GM19023 (cell line): ENCODE measurements around the gene SHISA6.

Experiments
- ATAC-seq: cut with Tn5 transposase; IDR thresholded peaks from one replicate; pipeline ENCODE4 v1.9.1; 2021; ENCODE audit warnings: mild to moderate bottlenecking, moderate library complexity; ENCODE audit not compliant: unreplicated experiment

SHISA6 gene

GRCh38 chr17:11240841-11241610 lies at the start of gene SHISA6:
SHISA6 (plus strand) TSS chr17:11241213.
- ATAC-seq: no peak

GRCh38 chr17:11195801-11196200 lies 45.2 kb upstream of the SHISA6 start:
- ATAC-seq: no peak

GRCh38 chr17:11204991-11205390 lies 36.0 kb upstream of the SHISA6 start:
- ATAC-seq: no peak

GRCh38 chr17:11205659-11206058 lies 35.4 kb upstream of the SHISA6 start:
- ATAC-seq: no peak

- no peak for ATAC-seq
Measured at GRCh38 chr17:11209906-11210305, 31.1 kb upstream of the SHISA6 start.

GRCh38 chr17:11212792-11213191 lies 28.2 kb upstream of the SHISA6 start:
- no peak for ATAC-seq

GRCh38 chr17:11216976-11217375 lies 24.0 kb upstream of the SHISA6 start:
- no peak for ATAC-seq

- ATAC-seq: no peak
Measured at GRCh38 chr17:11221196-11221595, 19.8 kb upstream of the SHISA6 start.

- ATAC-seq: no peak
Measured at GRCh38 chr17:11221721-11222120, 19.3 kb upstream of the SHISA6 start.

- no peak for ATAC-seq
Measured at GRCh38 chr17:11238705-11239104, 2.3 kb upstream of the SHISA6 start.

- no peak for ATAC-seq
Measured at GRCh38 chr17:11239379-11239970, 1.5 kb upstream of the SHISA6 start.

GRCh38 chr17:11240041-11240840 lies 772 bp upstream of the SHISA6 start:
- ATAC-seq: no peak

GRCh38 chr17:11241611-11242226 lies 706 bp downstream of the SHISA6 start:
- ATAC-seq: no peak

GRCh38 chr17:11242411-11242810 lies 1.4 kb downstream of the SHISA6 start:
- ATAC-seq: no peak

- ATAC-seq: no peak
Measured at GRCh38 chr17:11244776-11245175, 3.8 kb downstream of the SHISA6 start.

GRCh38 chr17:11245187-11245586 lies 4.2 kb downstream of the SHISA6 start:
- ATAC-seq: no peak

- no peak for ATAC-seq
Measured at GRCh38 chr17:11245791-11246190, 4.8 kb downstream of the SHISA6 start.

- ATAC-seq: no peak
Measured at GRCh38 chr17:11250161-11250560, 9.1 kb downstream of the SHISA6 start.

GRCh38 chr17:11251561-11252107 lies 10.6 kb downstream of the SHISA6 start:
- ATAC-seq: no peak

GRCh38 chr17:11252146-11252545 lies 11.1 kb downstream of the SHISA6 start:
- ATAC-seq: no peak

GRCh38 chr17:11256877-11257276 lies 15.9 kb downstream of the SHISA6 start:
- no peak for ATAC-seq
